Endometrial microvascular endothelial cells (primary cell): ENCODE results near the gene PIGS. TPM values are rescaled to one million over a fixed set of nuclear protein-coding genes. Genes with fewer than 3 reads are reported as not detected.
"Not testable (repeated sequence)": the region's sequence is repeated elsewhere in the genome, so short reads cannot be mapped to it uniquely, and the experiment has no call there.

ENCODE experiments used
- in situ Hi-C: cut with HindIII; loops from 2 replicates; pipeline ENCODE4 v1.10.0; 2017; ENCODE audit warnings: low sequenced_read_pairs, low pct_unique_long_range_greater_than_20kb; ENCODE audit errors: inconsistent ontology term
- total RNA-seq: library from RNA; depleted of rRNA; stranded (reverse); fragments of >200 nt; gene quantifications from one replicate; pipeline ENCODE4 v1.2.3, GENCODE V29; 2015; ENCODE audit errors: inconsistent ontology term

PIGS gene
- total RNA-seq, 1 donor from 2014 or later: 69.2 TPM

DNA sequence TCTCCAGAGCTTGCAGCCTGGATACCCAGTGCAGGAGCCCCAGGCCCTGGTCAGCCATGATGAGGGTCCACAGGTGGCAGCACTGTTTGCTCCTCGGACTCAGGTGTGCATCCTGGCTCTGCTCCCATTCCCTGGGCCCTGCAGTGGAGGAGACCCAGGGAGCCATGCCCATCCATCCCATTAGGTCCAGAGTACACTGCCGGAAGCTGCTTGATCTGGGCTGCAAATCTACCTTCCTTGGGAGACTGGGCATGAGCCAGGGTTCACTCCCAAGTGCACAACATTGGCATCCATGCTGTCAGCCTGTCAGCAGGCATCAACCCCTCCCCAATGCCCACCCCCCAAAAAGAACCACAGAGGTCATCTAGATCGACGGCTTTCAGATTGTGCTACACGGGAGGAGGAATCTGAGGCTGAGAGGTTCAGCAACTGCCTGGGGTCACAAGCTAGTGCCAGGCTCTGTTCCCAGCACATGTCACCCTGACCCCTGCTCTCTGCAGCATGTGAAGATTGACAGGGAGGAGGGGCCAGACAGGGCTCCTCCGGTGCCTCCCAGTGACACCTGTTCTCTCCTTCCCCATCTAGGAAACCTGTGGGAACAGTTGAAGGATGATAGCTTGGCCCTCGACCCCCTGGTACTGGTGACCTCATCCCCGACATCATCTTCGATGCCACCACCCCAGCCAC, 34.6 kb downstream of the PIGS start:
- in situ Hi-C loops: no loop called here

DNA sequence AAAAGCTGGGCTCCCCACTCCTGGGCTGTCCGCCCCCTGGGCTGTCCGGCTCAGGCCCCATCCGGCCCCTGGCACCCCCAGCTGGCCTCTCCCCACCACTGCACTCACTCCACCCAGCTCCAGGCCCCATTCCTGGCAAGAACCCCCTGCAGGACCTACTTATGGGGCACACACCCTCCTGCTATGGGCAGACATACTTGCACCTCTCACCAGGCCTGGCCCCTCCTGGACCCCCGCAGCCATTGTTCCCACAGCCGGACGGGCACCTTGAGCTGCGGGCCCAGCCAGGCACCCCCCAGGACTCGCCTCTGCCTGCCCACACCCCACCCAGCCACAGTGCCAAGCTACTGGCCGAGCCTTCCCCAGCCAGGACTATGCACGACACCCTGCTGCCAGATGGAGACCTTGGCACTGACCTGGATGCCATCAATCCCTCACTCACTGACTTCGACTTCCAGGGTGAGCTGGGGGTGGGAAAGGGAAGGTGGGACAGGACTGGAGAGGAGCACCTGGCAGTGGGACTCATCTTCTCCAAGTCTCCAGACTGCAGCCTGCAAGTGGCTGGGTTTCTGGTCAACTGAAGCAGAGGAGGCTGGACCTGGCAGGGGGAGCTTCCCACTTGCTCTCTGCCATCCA, 36.5 kb downstream of the PIGS start:
- in situ Hi-C loops: no loop called here

DNA sequence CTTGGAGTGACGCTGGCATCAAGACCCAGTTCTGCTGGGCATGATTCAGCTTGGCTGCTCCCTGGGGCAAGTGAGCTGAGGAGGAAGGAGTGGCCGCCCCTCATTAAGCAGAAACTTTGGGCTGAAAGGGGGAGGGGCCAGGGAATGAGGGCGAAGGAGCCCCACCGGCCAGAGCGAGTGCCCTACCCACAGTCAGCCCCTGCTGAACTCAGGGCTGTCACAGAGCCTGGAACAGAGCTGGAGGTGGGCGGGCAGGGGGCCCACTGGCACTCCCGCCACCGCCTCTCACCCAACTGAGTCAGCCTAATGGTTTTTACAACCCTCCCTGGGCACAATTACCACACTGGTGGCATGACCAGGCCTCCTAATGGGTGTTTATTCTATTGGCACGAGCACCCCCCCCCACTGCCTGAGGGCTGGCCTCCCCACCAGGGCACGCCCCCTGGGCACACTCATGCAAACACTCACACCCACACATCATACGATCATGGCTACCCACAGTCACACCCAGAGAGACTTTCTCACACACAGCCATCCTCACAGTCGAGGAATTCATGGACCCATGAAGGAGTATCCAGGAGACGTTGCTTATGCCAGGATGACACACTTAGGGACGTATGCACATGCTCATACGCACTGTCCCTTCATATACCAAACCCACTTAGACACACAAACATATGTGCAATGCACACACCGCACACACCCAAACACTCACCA, 38.1 kb downstream of the PIGS start:
- in situ Hi-C loops: no loop called here

DNA sequence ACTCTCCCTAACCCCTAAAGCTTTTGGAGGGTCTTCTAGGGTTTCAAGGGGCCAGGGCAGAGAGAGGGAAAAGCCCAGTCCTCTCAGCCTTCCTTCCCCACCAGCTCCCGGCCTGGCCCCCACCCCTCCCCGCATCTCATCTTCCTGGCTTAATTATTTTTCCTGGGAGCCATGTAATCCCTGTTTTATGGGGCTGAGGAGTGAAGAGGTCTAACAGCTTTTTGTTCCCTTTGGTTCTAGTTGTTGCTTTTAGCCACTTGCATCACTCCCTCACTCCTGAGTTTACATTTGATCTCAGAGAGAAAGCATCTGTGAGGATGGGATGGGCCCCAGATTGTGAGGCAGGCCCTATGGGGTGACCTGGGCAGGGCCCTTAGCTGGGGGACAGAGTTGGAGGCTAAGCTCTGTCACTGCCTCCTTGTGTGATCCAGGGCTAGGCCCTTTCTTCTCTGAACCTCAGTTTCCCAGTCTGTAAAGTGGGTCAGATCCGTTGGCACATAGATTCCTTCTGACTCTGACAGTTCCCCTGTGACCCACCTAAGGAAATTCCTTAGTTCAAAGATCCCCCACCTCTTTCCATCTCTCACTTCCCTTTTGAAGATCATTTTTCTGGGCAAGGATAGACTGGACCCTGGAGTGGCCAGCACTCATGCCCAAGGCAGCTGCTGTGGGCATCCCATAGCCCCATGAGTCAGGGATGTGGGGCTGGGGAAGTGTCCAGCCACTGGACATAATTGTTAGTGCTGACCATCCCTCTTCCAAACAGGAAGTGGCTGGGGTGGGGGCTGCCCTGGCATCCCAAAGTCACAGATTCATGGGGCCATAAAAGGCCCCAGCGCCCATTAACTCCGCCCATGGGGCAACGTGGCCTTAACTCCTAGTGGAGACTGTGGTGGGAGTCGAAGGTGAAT, 39.0 kb downstream of the PIGS start:
- in situ Hi-C loops: no loop called here

DNA sequence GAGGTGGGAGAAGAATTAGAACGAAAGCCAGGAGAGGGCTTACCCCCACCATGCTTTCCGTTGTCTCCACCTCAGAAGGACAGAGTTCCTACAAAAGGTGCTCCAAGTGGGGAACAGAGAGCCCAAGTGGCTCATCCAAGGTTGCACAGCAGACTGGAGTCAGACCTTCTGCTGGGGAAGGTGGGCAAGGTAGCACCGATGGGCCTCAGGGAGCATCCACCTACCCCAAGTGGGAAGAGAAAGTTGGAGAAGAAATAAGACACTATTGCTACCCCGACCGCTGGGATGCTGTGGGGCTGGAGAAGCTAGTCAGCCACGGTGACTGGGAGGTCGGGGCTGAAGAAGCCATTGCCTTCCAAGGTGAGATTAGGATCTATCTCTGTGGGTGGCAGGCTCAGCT, 40.4 kb downstream of the PIGS start:
- in situ Hi-C loops: no loop called here

DNA sequence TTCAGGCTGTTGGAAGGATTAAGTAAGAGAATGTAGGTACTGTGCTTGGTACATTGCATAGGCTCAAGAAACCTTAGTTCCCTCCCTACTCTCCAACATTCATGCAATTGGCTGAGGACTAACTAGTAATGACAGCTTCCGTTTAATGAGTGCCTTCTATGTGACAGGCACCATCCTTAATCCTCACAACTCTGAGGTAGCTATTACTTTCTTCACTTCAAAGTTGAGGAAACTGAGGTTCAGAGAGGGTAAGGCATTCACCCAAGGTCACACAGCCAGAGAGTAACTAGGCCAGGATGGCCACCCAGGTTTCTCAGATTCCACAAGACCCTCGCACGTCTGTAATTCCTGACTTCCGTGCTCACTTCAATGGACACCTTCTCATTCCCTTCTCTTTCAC, 41.1 kb downstream of the PIGS start:
- in situ Hi-C loops: no loop called here

DNA sequence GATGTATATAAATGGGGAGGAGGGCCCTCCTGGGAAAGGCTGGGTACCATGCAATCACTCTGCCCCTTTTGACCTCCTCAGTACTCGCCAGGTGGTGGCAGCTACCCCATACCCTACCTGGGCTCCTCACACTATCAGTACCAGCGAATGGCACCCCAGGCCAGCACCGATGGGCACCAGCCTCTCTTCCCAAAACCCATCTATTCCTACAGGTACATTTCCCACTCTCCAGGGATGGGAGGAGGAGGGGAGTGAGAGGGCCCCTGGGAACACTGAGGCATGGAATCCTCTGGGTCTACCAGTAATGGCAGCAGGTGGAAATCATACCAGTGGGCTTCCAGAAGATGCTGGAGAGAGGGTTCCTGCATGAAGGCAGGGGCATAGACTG, 42.3 kb downstream of the PIGS start:
- in situ Hi-C loops: no loop called here

DNA sequence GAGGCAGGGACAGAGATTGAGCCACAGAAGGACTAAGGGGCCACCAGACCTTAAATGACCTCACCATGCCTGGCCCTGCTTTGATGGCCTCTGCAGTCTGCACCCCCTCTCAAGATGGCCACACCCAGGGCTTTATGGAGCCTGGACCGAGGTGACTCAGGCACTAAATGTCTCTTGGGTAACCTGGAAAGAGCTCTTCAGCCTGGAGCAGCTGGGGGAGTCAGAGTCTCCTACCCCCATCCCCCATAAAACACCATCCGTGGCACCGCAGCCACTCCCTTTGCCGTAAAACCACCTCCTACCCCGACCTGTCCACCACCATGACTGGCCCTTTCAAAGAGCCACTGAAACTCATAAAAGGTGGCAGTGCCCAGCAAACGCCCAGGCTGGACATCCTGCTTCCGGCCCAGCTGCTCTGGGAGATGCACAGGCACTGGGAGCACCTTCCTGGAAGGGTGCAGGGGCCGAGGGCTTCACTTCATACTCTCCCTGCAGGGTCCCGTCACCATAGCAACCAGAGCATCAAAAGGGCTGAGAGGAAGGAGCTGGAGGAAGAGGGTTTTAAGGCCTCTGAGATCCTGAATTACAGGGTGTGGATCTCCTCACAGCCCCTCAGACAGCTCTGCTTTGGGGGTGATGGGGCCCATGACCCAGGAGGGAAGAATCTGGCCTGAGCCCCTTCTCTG, 42.9 kb downstream of the PIGS start:
- in situ Hi-C loops: no loop called here

DNA sequence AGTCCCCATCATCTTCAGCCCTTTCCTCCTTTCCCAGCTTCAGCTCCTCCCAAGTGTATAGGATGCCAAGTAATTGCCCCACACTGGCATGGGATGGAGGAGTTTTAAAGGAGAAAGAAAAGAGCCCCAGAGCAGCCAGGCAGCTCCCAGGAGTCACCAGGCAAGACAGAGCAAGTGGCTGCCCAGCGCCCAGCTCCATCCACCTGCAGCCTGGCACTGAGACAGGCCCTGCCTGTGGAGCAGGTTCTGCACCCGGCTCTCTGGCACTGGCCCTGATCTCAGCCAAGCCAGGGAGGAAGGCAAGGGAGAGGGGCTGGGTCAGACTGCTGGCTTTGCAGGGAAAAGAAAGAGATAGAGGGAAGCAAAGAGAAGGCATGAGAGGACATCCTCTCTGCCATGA, 43.5 kb downstream of the PIGS start:
- in situ Hi-C loops: no loop called here

DNA sequence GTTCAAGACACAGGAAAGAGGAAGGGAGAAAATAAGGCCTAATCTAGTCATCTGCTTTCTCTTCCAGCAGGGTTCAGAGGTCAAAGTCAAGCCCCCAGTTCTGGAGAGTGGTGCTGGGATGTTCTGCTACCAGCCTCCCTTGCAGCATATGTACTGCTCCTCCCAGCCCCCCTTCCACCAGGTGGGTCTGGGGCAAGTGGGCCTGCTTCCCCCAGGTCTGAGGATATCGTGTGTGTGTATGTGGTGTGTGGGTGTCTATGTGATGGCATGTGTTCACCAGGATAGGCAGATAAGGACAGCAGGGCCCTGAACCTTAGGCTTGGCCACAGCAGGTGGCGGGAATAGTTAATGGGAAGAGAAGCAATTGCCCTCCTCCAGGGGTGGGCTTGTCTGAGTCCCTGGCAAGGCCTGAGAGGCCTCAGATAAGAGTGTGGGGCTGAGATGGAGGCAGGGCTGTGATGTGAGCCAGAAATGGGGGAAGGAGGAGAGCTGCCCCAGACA, 44.1 kb downstream of the PIGS start:
- in situ Hi-C loops: no loop called here

DNA sequence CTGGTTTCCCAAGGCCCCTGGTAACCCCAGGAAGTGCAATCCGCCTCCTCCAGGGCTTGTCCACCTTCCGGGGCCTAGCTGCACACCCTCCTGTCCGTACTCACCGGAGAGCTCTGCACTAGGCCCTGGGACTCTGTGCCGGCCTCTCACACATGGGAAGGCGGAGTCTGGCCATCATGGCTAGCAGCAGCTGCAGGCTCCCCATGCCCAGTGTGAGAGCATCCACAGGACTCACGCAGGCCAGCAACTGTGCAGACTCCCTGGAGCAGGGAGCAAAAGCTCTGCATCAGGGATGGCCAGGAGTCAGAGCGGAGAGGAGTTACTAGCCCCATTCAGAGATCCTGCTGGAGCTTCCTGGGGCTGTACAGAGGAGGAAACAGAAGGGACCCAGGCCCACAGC, 44.9 kb downstream of the PIGS start:
- in situ Hi-C loops: no loop called here

DNA sequence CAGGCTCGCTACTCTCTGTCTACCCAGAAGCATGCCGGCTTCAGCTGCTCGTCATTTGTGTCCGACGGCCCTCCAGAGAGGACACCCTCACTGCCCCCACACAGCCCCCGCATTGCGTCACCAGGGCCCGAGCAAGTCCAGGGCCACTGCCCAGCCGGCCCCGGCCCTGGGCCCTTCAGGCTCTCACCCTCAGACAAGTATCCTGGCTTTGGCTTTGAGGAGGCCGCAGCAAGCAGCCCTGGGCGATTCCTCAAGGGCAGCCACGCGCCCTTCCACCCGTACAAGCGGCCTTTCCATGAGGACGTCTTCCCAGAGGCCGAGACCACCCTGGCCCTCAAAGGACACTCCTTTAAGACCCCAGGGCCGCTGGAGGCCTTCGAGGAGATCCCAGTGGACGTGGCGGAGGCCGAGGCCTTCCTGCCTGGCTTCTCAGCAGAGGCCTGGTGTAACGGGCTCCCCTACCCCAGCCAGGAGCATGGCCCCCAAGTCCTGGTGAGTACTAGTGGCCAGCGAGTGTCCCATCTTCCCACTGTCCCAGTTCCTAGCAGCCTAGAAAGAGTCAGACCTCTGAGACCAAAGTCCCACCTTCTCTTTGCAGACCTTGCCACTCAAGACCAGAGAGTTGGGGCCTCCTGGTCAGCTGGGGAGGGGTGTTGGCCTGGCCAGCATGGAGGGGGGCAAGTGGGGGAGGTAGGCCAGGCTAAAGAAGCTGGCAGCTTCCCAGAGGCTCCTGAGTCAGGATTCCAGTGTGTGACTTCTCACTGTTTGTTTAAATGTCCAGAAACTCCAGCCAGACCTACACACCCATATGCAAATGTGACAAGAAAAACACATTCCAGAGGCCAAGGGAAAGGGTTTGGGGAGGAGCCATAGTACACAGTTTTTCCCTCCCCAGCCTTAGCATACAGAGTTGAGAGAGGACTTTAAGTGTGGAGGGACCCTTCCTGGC, 46.6 kb downstream of the PIGS start:
- in situ Hi-C loops: no loop called here

DNA sequence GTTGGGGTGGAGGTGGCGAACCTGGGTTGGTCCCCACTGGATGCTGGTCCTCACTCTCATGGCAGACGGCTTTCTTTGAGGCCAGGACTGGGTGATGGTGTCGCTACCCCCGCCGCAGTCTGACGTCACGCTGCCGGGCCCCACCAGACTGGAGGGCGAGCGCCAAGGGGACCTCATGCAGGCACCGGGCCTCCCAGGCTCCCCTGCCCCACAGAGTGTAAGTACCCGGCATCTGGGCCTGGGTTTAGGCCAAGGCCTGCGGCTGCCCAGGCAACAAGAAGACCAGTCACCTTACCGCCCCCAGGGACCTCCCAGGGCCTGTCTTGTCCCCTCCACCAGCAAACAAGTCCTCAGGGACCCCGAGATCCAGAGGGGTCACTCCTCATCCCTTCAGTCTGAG, 47.4 kb downstream of the PIGS start:
- in situ Hi-C loops: no loop called here

DNA sequence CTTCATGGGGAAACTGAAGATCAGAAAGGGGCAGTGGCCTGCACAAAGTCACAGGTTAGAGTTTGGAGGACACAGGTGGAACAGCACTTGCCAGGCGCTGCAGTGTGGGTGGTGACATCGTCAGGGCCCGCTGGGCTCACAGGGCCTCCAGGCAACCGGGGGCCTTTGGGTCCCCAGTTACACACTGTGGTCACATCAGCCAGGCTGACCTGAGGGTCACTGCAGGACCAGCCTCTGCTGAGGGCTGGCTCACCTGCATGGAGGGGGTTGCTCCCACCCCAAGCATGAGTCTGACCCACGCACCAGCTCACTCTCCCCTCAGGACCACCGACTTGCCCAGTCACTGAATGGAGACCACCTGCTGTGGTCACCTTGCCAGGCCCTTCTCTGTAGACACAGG, 48.1 kb downstream of the PIGS start:
- in situ Hi-C loops: no loop called here

DNA sequence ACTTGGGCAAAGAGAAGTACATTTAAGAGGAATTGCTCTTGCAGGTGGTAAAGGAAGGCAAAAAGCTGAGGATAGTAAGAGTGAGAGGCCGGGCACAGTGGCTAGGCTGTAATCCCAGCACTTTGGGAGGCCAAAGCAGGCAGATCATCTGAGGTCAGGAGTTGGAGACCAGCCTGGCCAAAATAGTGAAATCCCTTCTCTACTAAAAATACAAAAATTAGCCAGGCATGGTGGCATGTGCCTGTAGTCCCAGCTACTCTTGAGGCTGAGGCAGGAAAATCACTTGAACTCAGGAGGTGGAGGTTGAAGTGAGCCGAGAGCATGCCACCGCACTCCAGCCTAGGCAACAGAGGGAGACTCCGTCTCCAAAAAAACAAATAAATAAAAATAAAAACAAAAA, 49.0 kb downstream of the PIGS start:
- in situ Hi-C loops: not testable (repeated sequence)

DNA sequence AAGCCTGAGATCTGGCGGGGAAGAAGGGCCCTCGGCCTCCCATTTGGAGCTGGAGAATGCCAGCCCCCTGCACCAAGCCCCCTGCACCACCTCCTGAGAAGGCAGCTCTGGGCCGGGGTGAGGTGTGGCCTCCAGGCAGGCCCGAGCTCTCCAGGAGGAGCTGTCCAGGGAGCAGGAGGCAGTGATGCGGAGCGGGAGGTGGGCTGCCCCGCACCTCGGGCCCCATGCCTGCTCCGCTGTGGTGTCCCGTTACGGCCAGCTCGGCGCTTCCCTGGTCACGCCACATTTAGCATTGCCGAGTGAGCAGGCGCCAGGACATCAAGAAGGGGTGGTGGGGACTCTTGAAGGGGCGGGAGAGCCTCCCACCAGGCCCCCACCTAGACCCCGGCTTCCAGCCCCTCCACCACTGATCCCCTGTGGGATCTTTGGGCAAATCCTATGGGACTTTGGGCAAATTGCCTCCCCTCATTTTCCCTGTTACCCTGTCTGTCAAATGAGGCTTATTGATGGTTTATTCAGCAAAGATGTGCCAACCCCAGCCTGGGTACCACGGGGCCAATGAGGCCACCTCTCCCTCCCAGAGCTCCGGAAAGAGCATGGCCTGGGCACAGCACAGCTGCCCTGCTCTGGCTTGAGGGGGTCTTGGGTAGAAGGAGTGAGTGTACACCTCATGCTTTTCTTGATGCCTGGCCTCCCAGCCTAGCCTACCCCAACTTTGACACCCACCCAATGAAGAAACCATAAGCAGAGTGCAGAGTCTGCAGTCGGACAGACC, 49.8 kb downstream of the PIGS start:
- in situ Hi-C loops: no loop called here

DNA sequence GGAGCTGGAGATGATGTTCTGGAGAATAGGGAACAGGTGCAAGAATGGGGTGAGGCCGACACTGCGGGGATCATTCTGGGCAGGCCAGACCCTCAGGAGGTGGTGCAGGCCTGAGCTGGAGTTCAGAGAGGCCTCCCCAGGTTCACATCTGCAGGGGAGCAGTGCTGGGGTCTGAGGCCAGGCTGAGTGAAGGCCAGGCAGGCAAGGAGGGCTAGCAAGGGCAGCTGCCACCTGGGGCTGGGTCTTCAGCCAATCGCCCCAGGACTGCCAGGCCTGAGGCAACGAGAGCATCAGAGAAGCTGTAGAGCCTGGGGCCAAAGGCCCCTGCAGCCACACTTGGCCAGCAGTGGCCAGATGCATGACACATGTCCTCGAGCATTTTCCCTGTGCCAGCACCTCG, 50.6 kb downstream of the PIGS start:
- in situ Hi-C loops: no loop called here
